HUDEP-2 (cell line): ENCODE data around the gene TNFRSF18.

Experiments used
- DNase-seq, 76 experiments: peaks; one replicate each; lab custom pipeline; 2025; ENCODE audit not compliant: unreplicated experiment in 76 of 76; lab: John Stamatoyannopoulos, UW

Gene TNFRSF18

DNA sequence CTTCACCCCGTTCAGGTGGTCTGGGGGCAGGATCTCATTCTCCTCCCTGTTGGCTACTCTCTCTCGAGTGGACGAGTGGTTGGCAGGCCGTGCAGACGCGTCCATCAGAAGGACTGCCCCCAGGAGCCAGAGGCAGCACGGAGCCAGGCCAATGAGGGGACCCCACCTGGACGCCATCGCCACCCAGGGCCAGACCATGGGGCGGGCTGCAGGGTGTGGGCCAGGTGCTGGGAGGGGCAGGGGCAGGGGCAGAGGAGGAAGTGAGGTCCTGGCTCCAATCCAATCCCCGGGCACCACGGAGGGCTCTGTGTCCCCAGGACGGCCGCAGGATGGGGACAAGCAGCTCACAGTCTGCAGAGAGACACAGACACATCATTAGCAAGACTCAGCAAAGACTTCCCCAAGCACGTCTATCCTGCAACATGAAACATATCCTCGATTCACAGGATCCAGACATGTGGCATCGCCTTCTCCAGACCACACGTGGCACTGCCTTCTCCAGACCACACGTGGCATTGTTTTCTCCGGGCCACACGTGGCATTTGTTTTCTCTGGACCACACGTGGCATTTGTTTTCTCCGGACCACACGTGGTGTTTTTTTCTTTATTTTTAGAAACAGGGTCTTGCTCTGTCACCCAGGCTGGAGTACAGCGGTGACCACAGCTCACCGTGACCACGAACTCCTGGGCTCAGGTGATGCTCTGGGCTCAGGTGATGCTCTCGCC is 22.4 kb upstream of the TNFRSF18 start:
- DNase-seq: no peak

- DNase-seq: no peak
Measured at GRCh38 chr1:1228187-1228586, 21.8 kb upstream of the TNFRSF18 start.

GRCh38 chr1:1227386-1227785 is 21.0 kb upstream of the TNFRSF18 start:
- DNase-seq: no peak

- DNase-seq: no peak
Measured at GRCh38 chr1:1226566-1227362, 20.4 kb upstream of the TNFRSF18 start.

- DNase-seq: no peak
Measured at GRCh38 chr1:1225913-1226312, 19.5 kb upstream of the TNFRSF18 start.

- DNase-seq: no peak
Measured at GRCh38 chr1:1225238-1225845, 18.9 kb upstream of the TNFRSF18 start.

- no peak for DNase-seq
Measured at GRCh38 chr1:1223891-1224290, 17.5 kb upstream of the TNFRSF18 start.

DNA sequence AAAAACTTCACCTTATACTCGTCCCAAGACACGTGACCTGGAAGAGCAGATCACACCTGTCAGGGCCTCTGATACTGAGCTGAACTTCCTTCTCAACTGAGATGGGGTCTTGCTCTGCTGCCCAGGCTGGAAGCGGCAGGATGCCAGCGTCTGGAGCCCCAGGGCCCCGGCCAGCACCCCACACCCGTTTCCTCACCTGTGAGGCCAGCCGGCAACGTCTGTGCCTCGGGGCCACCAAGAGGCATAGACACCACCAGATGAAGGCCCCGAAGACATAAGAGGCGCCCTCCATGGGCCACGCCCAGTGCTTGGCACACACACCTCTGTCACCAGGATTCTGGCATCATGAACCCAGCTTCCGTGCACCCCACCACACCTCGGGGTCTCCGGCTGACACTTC is 16.9 kb upstream of the TNFRSF18 start:
- no peak for DNase-seq

GRCh38 chr1:1222575-1223225 is 16.3 kb upstream of the TNFRSF18 start:
- DNase-seq: no peak

- peak in 1 of 76 experiments; percentile 10 for DNase-seq
Measured at GRCh38 chr1:1221887-1222574, 15.6 kb upstream of the TNFRSF18 start.

DNA sequence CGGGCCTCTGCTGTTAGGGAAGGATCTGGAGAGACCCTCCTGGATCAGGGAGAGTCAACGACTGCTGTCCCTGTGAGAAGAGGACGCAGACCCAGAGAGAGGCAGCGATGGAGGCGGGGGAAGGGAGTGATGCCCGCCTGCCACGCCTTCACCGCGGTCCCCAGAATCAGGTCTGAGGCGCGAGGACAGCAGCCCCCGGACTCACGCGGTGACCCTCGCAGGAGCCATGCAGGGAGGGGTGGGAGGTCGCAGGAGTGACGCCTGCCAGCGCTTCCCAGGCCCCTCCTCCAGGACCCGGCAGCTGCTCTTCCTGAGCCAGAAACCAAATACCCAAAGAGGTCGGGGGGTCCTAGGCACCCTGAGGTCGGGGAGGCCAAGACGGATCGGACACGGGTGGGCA is 13.8 kb upstream of the TNFRSF18 start:
- no peak for DNase-seq

DNA sequence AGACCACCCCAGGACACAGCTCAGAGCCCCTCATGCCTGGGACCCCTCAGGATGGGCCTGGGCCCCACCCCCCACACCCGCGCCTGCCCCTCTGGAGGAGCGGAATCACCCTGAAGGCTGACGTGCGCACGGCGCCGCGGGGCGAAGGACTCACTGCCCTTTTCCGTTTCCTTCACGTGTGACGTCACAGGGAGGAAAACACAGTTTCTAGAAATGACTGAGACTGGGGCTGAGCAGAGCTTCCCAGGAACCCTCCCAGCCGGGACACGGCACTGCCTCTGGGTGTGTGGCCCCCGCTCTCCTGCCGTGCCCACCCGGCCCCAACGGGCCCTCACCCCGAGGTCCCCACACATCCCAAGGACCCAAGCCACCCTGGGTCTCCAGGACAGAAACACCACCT is 12.9 kb upstream of the TNFRSF18 start:
- no peak for DNase-seq

DNA sequence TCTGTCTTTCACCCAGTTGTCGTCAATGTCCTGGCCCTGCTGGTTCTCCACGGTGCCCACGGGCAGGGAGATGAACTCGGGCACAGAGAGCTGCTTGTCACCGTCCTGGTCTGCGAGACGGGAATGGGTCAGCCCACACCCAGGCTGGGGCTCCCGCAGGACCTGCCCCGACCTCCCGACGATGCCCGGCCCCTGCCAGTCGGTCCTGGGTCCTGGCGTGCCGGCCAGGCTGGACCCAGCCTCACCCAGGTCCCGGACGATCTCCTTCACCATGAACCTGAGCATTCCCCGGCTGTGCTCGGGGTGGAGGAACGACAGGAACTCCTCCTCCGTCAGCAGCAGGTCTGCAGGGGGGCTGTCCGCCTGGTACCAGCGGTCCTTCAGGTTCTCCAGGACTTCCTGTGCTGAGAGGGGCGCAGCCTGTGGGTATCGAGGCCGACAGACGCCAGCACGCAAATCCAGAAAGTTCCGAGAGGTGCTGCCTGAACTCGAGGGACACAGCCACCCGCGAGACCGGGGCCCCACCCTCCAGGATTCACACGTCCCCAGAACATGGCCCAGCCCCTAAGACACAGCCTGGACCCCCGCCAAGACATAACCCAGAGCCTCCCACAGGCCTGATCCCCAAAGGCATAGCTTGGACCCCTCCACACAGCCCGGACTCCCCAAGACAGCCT is 12.3 kb upstream of the TNFRSF18 start:
- DNase-seq: peak in 1 of 76 experiments; percentile 4

- no peak for DNase-seq
Measured at GRCh38 chr1:1217621-1218523, 11.5 kb upstream of the TNFRSF18 start.

DNA sequence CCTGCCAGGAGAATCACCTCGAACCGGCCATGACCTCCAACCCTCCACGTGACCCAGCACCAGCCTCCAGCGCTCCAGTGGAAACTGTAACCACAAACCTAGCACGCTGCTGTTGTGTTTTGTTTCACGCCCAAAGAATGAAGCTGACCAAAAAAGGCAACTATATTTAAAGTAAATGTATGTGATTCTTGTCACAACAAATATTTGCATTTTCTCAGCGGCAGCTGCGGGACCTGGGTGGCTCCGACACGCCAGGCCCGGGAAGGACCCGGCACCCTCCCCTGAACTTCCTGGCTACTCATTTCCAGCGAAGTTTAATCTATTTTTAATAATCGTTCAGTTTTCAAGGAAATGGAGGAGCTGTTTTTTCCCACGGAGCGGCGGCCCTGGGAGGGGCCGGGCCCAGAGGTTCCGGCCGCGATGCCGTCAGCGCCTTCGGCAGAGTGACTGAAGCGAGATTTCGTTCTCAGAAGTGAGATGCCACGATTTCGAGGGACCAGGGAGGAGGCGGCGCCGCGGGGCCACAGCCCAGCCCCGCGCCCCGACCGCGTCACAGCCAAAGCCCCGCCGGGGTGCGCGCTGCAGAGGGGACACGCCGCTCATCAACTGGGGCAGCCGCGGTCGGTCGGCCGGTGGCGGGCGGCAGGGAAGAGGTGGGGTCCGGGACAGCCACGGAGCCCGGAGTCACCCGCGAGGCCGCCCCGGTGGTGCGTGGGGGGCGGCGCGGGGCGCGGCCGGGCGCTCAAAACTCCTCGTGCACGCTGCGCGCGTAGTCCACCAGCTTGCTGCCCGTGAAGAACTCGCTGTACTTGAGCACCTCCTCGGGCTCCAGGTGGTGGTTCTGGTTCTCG is 10.6 kb upstream of the TNFRSF18 start:
- no peak for DNase-seq

GRCh38 chr1:1215881-1216605 is 9.7 kb upstream of the TNFRSF18 start:
- no peak for DNase-seq

DNA sequence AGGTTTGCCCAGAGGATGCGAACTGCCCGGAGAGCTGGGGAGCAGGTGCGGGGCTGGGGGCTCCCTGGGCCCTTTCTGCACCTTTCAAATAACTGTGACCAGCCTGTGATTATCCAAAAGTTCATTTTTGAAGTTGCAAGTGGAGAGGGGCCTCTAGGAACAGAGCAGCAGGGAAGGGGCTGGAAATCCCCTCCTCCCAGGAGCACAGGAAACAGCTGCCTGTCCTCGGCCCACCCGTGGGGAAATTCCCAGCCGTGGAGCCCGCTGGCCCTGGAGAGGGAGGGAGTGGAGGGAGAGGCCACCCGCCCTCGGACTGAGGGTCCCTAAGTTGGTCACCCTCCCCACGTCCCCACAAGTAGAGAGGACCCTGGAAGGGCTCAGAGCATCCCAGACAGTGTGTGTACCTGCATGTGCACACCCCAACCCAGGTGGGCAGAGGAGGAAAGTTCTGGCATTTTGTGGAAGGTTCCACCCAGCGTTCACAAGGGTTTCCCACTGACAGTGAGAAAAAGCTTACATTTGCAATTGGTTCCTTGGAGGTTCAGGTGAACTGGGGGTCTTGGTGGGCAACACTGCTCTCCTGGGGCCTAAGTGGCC is 8.8 kb upstream of the TNFRSF18 start:
- DNase-seq: no peak
